ENCODE data around the gene PURB. TPM values are rescaled to one million over a fixed set of nuclear protein-coding genes. Genes with fewer than 3 reads are reported as not detected.

Gene PURB
- total RNA-seq, 3 donors from 2014 or later (not counting 1 experiment from before 2014, with no cell fraction given): 28.5 to 36.0 (median 33.7) TPM

GRCh38 chr7:44911911-44912310 is 26.6 kb upstream of the PURB start:
- TF ChIP-seq CTCF (IDR thresholded peaks at IDR 0.05): no peak
- ATAC-seq: no peak

GRCh38 chr7:44909596-44910389 is 24.5 kb upstream of the PURB start:
- Histone ChIP-seq H3K9me3 (ENCODE audit: control insufficient read depth, insufficient read depth, low read length) (no peaks in the 10 kb centered on the region), H3K27ac (ENCODE audit: low read length) (no peak overlapping the region), H3K4me3 (ENCODE audit: low read length) (no peak overlapping the region), H3K4me1 (ENCODE audit: control insufficient read depth, insufficient read depth, low read length) (no peaks in the 10 kb centered on the region), H3K27me3 (ENCODE audit: control insufficient read depth, insufficient read depth, low read length) (no peaks in the 10 kb centered on the region), H3K36me3 (ENCODE audit: control insufficient read depth, insufficient read depth, low read length) (no peaks in the 10 kb centered on the region)
- DNase-seq (no peak), ATAC-seq (no peak)
- no peak overlapping the region for H3K27ac Mint-ChIP-seq
- no peaks in the 10 kb centered on the region for H3K36me3 Mint-ChIP-seq
- H3K27me3 Mint-ChIP-seq (ENCODE audit: low read depth in 2 of 2): peaks cover 0 to 2% of the 10 kb centered on the region in 2 donors
- TF ChIP-seq CTCF (IDR thresholded peaks at IDR 0.05): no peak
- no peak overlapping the region for H3K4me3 Mint-ChIP-seq
- intact Hi-C loops (cut with micrococcal nuclease): no loop called here
- H3K4me1 Mint-ChIP-seq: no peaks in the 10 kb centered on the region
- H3K9me3 Mint-ChIP-seq: no peaks in the 10 kb centered on the region
- 87% methylated on average over 7 of the region's 8 CpGs for WGBS (ENCODE audit: insufficient coverage)

More at GRCh38 chr7:44911911-44912310, 26.6 kb upstream of the PURB start:
- Histone ChIP-seq H3K4me3 (ENCODE audit: low read length) (no peak overlapping the region), H3K36me3 (ENCODE audit: control insufficient read depth, insufficient read depth, low read length) (no peaks in the 10 kb centered on the region), H3K27ac (ENCODE audit: low read length) (no peak overlapping the region), H3K4me1 (ENCODE audit: control insufficient read depth, insufficient read depth, low read length) (no peaks in the 10 kb centered on the region), H3K27me3 (ENCODE audit: control insufficient read depth, insufficient read depth, low read length) (no peaks in the 10 kb centered on the region), H3K9me3 (ENCODE audit: control insufficient read depth, insufficient read depth, low read length) (no peaks in the 10 kb centered on the region)
- Mint-ChIP-seq H3K4me1 (no peaks in the 10 kb centered on the region), H3K9me3 (no peaks in the 10 kb centered on the region), H3K4me3 (no peak overlapping the region), H3K27ac (no peak overlapping the region), H3K36me3 (no peaks in the 10 kb centered on the region), H3K27me3 (ENCODE audit: low read depth in 2 of 2) (peaks cover 0 to 2% of the 10 kb centered on the region in 2 donors)
- WGBS (ENCODE audit: insufficient coverage): 96% methylated on average over 8 of the region's 8 CpGs
- DNase-seq: no peak
- intact Hi-C loops (cut with micrococcal nuclease): no loop called here

GRCh38 chr7:44906965-44907364 is 21.6 kb upstream of the PURB start:
- H3K4me3 ChIP-seq (ENCODE audit: low read length): no peak overlapping the region
- no peaks in the 10 kb centered on the region for H3K4me1 ChIP-seq (ENCODE audit: control insufficient read depth, insufficient read depth, low read length)
- no peaks in the 10 kb centered on the region for H3K9me3 ChIP-seq (ENCODE audit: control insufficient read depth, insufficient read depth, low read length)
- TF ChIP-seq CTCF (IDR thresholded peaks at IDR 0.05): no peak
- DNase-seq (no peak), ATAC-seq (no peak)
- Mint-ChIP-seq H3K4me3 (no peak overlapping the region), H3K36me3 (no peaks in the 10 kb centered on the region), H3K27ac (no peak overlapping the region), H3K9me3 (no peaks in the 10 kb centered on the region), H3K27me3 (ENCODE audit: low read depth in 2 of 2) (peaks cover 0 to 2% of the 10 kb centered on the region in 2 donors), H3K4me1 (no peaks in the 10 kb centered on the region)
- no peak overlapping the region for H3K27ac ChIP-seq (ENCODE audit: low read length)
- intact Hi-C loops (cut with micrococcal nuclease): no loop called here
- no peaks in the 10 kb centered on the region for H3K27me3 ChIP-seq (ENCODE audit: control insufficient read depth, insufficient read depth, low read length)
- WGBS (ENCODE audit: insufficient coverage): 71% methylated on average over 7 of the region's 8 CpGs
- no peaks in the 10 kb centered on the region for H3K36me3 ChIP-seq (ENCODE audit: control insufficient read depth, insufficient read depth, low read length)

Data from natural killer cell (primary cell).